Astrocyte (in vitro differentiated cells and primary cell): ENCODE data around the gene KRTAP5-1. TPM values are rescaled to one million over a fixed set of nuclear protein-coding genes. Genes with fewer than 3 reads are reported as not detected.

Source experiments
- DNase-seq: peaks from one replicate; pipeline ENCODE4 v3.0.0-alpha.2; 2010; ENCODE audit warnings: low read depth
- FAIRE-seq: peaks from 2 replicates; lab custom pipeline; 2011; peaks lifted over from hg19 to GRCh38; lab: Jason Lieb, UNC
- H2AFZ ChIP-seq: 2 replicates; pipeline ENCODE4 v1.6.0; 2012; ENCODE audit warnings: low read depth, low read length, inconsistent platforms
- H3K27ac ChIP-seq: 2 replicates; pipeline ENCODE4 v1.5.1; 2011; ENCODE audit warnings: low read depth, low read length, inconsistent platforms
- H3K27me3 ChIP-seq: 2 replicates; pipeline ENCODE4 v1.6.0; 2011; ENCODE audit warnings: low read length, inconsistent platforms; ENCODE audit not compliant: insufficient read depth
- H3K36me3 ChIP-seq: 2 replicates; pipeline ENCODE4 v1.5.1; 2011; ENCODE audit warnings: low read length, inconsistent platforms; ENCODE audit not compliant: insufficient read depth
- H3K4me1 ChIP-seq: 2 replicates; pipeline ENCODE4 v1.5.1; 2011; ENCODE audit warnings: low read length, inconsistent platforms; ENCODE audit not compliant: insufficient read depth
- H3K4me2 ChIP-seq: 2 replicates; pipeline ENCODE4 v1.6.0; 2012; ENCODE audit warnings: low read length, inconsistent platforms
- H3K4me3 ChIP-seq: 2 replicates; pipeline ENCODE4 v1.5.1; 2011; ENCODE audit warnings: low read depth, mild to moderate bottlenecking, low read length, inconsistent platforms; ENCODE audit not compliant: insufficient read depth
- H3K79me2 ChIP-seq: 2 replicates; pipeline ENCODE4 v1.6.0; 2012; ENCODE audit warnings: mild to moderate bottlenecking, low read length, inconsistent platforms; ENCODE audit not compliant: insufficient read depth
- H3K9ac ChIP-seq: 2 replicates; pipeline ENCODE4 v1.6.0; 2012; ENCODE audit warnings: mild to moderate bottlenecking, low read length, inconsistent platforms
- H3K9me3 ChIP-seq: 2 replicates; pipeline ENCODE4 v1.5.1; 2012; ENCODE audit warnings: low read depth, mild to moderate bottlenecking, low read length, inconsistent platforms; ENCODE audit not compliant: insufficient read depth
- H4K20me1 ChIP-seq: 2 replicates; pipeline ENCODE4 v1.6.0; 2012; ENCODE audit warnings: low read length, inconsistent platforms; ENCODE audit not compliant: insufficient read depth
- H3K27ac Mint-ChIP-seq: one replicate; pipeline ENCODE4 v1.8.0; 2021; ENCODE audit warnings: mild to moderate bottlenecking, mixed read lengths; ENCODE audit not compliant: unreplicated experiment
- H3K27me3 Mint-ChIP-seq: one replicate; pipeline ENCODE4 v1.8.0; 2021; ENCODE audit warnings: low read depth, mixed read lengths; ENCODE audit not compliant: unreplicated experiment
- H3K36me3 Mint-ChIP-seq: one replicate; pipeline ENCODE4 v1.8.0; 2021; ENCODE audit warnings: low read depth, mixed read lengths; ENCODE audit not compliant: unreplicated experiment
- H3K4me1 Mint-ChIP-seq: one replicate; pipeline ENCODE4 v1.8.0; 2021; ENCODE audit warnings: low read depth, mixed read lengths; ENCODE audit not compliant: unreplicated experiment
- H3K4me3 Mint-ChIP-seq: one replicate; pipeline ENCODE4 v1.8.0; 2021; ENCODE audit warnings: mild to moderate bottlenecking, moderate library complexity, mixed read lengths; ENCODE audit not compliant: unreplicated experiment
- H3K9me3 Mint-ChIP-seq: one replicate; pipeline ENCODE4 v1.8.0; 2021; ENCODE audit warnings: mild to moderate bottlenecking, mixed read lengths; ENCODE audit not compliant: unreplicated experiment
- CTCF ChIP-seq: IDR thresholded peaks from 2 replicates; pipeline ENCODE4 v1.5.1; 2011; ENCODE audit warnings: low read depth, mild to moderate bottlenecking, inconsistent platforms, low read length, moderate library complexity; ENCODE audit not compliant: insufficient read depth
- EZH2 ChIP-seq: IDR thresholded peaks from 2 replicates; pipeline ENCODE4 v1.6.1; 2012; ENCODE audit warnings: mild to moderate bottlenecking, low read length, inconsistent platforms; ENCODE audit not compliant: insufficient read depth
- total RNA-seq: library from RNA; stranded (reverse); gene quantifications from 2 replicates; pipeline ENCODE4 v1.2.1, GENCODE V29; 2021

The KRTAP5-1 gene
- total RNA-seq, 1 donor from 2014 or later, result not detected

DNA sequence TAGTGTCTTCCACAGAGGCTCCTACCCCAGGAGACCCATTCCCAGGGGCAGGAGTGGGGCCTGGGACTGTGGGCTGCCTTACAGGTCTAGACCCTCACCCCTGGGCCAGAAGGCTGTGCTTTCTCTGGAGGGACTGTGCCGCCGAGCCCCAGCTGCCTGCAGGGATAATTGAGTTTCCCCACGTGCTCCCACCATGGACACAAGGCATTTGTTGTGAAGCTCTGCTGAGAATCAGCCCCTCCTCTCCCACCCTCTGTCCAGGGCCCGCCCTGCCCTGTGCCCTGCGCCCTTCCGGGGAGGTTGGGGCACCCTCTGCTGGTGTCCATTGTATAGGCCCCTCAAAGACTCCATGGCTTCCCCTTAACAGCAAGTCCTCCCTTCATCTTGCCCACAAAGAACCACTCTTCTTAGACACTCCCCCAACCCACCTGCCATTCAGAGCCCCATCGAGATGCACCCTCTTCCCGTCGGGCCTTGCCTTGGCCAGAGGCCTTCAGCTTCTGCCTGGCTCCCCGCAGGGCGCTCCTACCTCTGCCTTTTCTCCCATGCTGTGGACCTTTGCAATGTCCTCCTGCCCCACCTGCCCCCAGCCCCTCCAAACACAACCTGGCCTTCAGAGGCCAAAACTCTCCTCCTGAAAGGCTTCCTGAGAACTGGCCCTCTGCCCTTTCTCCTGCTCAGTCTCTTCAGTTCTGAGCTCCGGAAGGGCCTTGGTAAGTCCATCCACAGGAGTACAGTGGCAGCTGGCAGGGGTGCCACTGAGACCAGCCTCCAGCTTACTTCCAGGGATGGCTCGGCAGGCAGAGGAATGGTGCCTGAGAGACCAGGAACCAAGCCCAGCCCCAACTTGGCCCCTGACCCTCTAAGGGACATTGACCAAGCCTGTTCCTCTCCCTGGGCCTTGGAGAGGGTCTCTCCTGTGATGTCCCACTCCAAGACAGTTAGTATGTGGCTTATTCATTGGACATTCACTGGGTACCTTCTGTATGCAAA is 35.4 kb downstream of the KRTAP5-1 start:
- Mint-ChIP-seq H3K36me3 (peaks cover 4% of the 10 kb centered on the region), H3K27me3 (peaks cover 38% of the 10 kb centered on the region), H3K9me3 (no peaks in the 10 kb centered on the region), H3K4me3 (no peak overlapping the region), H3K27ac (peak overlapping the region; percentile 58), H3K4me1 (no peaks in the 10 kb centered on the region)
- no peak overlapping the region for H2AFZ ChIP-seq
- DNase-seq (no peak), FAIRE-seq (no peak)
- H3K4me3 ChIP-seq, result no peak overlapping the region
- H3K9me3 ChIP-seq, result no peaks in the 10 kb centered on the region
- H3K4me1 ChIP-seq, result no peaks in the 10 kb centered on the region
- no peaks in the 10 kb centered on the region for H3K36me3 ChIP-seq
- no peak overlapping the region for H3K4me2 ChIP-seq
- H3K27ac ChIP-seq, result no peak overlapping the region
- H4K20me1 ChIP-seq, result peaks cover 4% of the 10 kb centered on the region
- H3K27me3 ChIP-seq, result peaks cover 23% of the 10 kb centered on the region
- H3K79me2 ChIP-seq, result no peaks in the 10 kb centered on the region
- TF ChIP-seq EZH2, result no peak
- TF ChIP-seq CTCF, result no peak
- no peak overlapping the region for H3K9ac ChIP-seq

DNA sequence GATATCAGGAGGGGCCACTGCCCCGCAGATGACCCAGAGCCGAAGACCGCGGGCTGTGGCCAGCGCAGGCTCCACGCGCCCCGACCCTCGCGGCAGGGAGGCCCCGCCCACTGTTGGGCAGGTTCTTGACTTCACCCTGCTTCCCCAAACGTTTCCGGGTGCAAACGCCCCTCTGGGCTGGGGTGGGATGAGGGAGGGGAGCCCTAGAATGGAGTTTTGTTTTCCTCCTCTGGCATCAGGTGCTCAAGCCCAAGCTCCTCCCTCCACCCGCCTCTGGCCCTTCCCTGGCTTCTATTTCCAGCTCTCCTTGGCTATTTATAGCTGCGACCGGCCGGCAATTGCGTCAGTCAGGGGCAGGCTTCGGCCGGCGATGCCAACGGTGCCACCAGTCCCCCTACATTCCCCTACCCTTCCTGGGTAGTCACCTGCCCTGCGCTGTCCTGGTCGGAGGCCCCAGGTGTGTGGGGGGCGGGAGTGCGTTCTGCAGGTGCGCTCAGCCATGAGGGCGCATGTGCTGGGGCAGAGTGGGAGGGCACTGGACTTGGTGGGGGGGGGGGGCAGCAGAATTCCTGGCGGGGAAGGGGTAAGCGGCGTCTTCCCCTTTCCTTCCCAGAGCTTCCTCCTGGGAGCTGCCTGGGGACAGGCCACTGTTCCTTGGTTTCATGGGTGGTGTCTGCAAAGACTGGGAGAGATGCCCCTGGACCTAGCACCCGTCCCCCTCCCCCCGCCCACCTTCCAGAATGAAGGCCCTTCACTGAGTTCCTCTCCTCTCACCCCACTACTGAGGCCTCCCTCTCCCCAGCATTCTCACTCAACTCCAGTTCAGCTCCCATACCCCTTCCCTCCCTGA is 36.6 kb downstream of the KRTAP5-1 start:
- H3K79me2 ChIP-seq, result no peaks in the 10 kb centered on the region
- peak overlapping the region; percentile 59 for H3K27ac Mint-ChIP-seq
- no peak overlapping the region for H2AFZ ChIP-seq
- no peaks in the 10 kb centered on the region for H3K4me1 Mint-ChIP-seq
- H3K36me3 Mint-ChIP-seq, result peaks cover 3% of the 10 kb centered on the region
- no peaks in the 10 kb centered on the region for H3K9me3 Mint-ChIP-seq
- H3K27me3 ChIP-seq, result peaks cover 27% of the 10 kb centered on the region
- H3K27me3 Mint-ChIP-seq, result peaks cover 41% of the 10 kb centered on the region
- FAIRE-seq, result no peak
- peak; percentile 25 for DNase-seq
- H3K27ac ChIP-seq, result no peak overlapping the region
- no peaks in the 10 kb centered on the region for H3K4me1 ChIP-seq
- H3K9me3 ChIP-seq, result no peaks in the 10 kb centered on the region
- H4K20me1 ChIP-seq, result no peaks in the 10 kb centered on the region
- H3K4me3 Mint-ChIP-seq, result no peak overlapping the region
- no peak overlapping the region for H3K4me3 ChIP-seq
- TF ChIP-seq EZH2 (no peak), CTCF (no peak)
- H3K4me2 ChIP-seq, result peak overlapping the region; percentile 58
- no peaks in the 10 kb centered on the region for H3K36me3 ChIP-seq
- H3K9ac ChIP-seq, result no peak overlapping the region
